Measurements from ENCODE around the gene SERINC1. TPM values are rescaled to one million over a fixed set of nuclear protein-coding genes. Genes with fewer than 3 reads are reported as not detected.

Gene SERINC1
- total and polyA plus RNA-seq, 2 of the 4 experiments (the other 2 are of a cell fraction), result 79.8 to 123 TPM

DNA sequence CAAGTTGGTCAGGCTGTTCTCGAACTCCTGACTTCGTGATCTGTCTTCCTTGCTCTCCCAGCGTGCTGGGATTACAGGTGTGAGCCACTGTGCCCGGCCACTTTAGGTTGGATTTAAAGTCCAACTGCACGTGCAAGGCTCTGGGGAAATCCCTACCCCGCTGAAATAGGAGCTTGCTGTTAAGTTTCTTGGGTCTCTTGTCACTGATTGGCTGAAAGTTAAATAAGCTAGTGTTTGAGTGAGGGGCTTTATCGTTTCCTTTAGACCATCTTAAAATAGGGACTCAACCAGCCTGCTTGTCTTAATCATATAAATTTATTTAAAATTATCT is 11.1 kb upstream of the SERINC1 start:
- Histone ChIP-seq H3K9ac (ENCODE audit: low read depth, low read length) (no peak overlapping the region), H3K79me1 (ENCODE audit: low read depth in 1 of 2, low read length in 2 of 2) (no peaks in the 10 kb centered on the region), H3K9me1 (ENCODE audit: insufficient read depth, low read length) (no peaks in the 10 kb centered on the region), H2AK5ac (ENCODE audit: low read depth, low read length) (no peak overlapping the region), H3K27ac (ENCODE audit: insufficient read depth, low read length) (no peak overlapping the region), H3K56ac (ENCODE audit: extremely low read depth, insufficient read depth, low read length) (no peak overlapping the region), H3K14ac (replicated peaks; ENCODE audit: low read depth, low read length) (no peak overlapping the region), H3K27me3 (ENCODE audit: control insufficient read depth, insufficient read depth, low read length) (no peaks in the 10 kb centered on the region), H3K4ac (ENCODE audit: low read depth, low read length) (no peak overlapping the region), H2BK120ac (ENCODE audit: low read depth, low read length) (no peak overlapping the region), H2BK15ac (ENCODE audit: low read depth, low read length) (no peak overlapping the region), H4K91ac (ENCODE audit: insufficient read depth, low read depth, low read length) (no peak overlapping the region), H2AK9ac (replicated peaks; ENCODE audit: low read depth, low read length, poor library complexity) (no peak overlapping the region), H3K23ac (ENCODE audit: low read depth, low read length) (no peak overlapping the region), H3K18ac (ENCODE audit: low read depth, low read length) (no peak overlapping the region), H2AFZ (replicated peaks; ENCODE audit: low read length, poor library complexity) (no peak overlapping the region), H4K20me1 (ENCODE audit: insufficient read depth, low read length) (no peaks in the 10 kb centered on the region), H2BK20ac (ENCODE audit: low read depth, low read length) (no peak overlapping the region), H2BK5ac (ENCODE audit: low read depth, low read length, poor library complexity, severe bottlenecking) (no peak overlapping the region), H3K9me3 (ENCODE audit: control insufficient read depth, insufficient read depth, low read length) (no peaks in the 10 kb centered on the region), H3K4me3 (ENCODE audit: insufficient read depth, low read depth, low read length) (no peak overlapping the region), H3K4me1 (ENCODE audit: control insufficient read depth, insufficient read depth, low read length) (no peaks in the 10 kb centered on the region), H4K5ac (ENCODE audit: low read depth, low read length) (no peak overlapping the region), H3K4me2 (ENCODE audit: low read depth, low read length) (no peak overlapping the region), H3K36me3 (ENCODE audit: control insufficient read depth, insufficient read depth, low read length) (no peaks in the 10 kb centered on the region), H4K8ac (ENCODE audit: low read depth in 2 of 2, low read length in 2 of 2) (no peak overlapping the region)
- ATAC-seq (ENCODE audit: low read depth) (no peak), DNase-seq (no peak)
- no CpG with 5 or more reads among the region's 7 CpGs for WGBS, 2 experiments (ENCODE audit: extremely low coverage in 2 of 2, insufficient read length in 1 of 2)
- in situ Hi-C loops (cut with MboI; ENCODE audit: low sequenced_read_pairs) (no loop called here), intact Hi-C loops (cut with micrococcal nuclease) (no loop called here), dilution Hi-C loops (cut with HindIII; ENCODE audit: low sequenced_read_pairs, unreplicated experiment) (no loop called here)
- CTCF ChIA-PET, result interaction anchor here (0.6 kb wide), 1 partner anchor 69 kb away, joined by 4 read pairs; no protein-coding TSS in a partner anchor
- POLR2A ChIA-PET (ENCODE audit: unreplicated experiment), result no interaction called here
- BruUV-seq (replicated peaks), result no TSS peak
- TF ChIP-seq FOS (IDR thresholded peaks at IDR 0.05; ENCODE audit: low read depth, low read length) (no peak), CHD1 (IDR thresholded peaks at IDR 0.05; ENCODE audit: low read depth, low read length) (no peak), RAD21 (IDR thresholded peaks at IDR 0.05; ENCODE audit: low read length) (no peak), RFX5 (IDR thresholded peaks at IDR 0.05; ENCODE audit: low read depth, low read length) (no peak)
